Adrenal gland (tissue), 12 donors: Measurements from ENCODE around the gene ETNK2. TPM values are rescaled to one million over a fixed set of nuclear protein-coding genes. Genes with fewer than 3 reads are reported as not detected.

Experiments
- DNase-seq, 7 donors: peaks; one replicate each; pipeline ENCODE4 v3.0.0-alpha.2; 2019 to 2020
- H3K27ac ChIP-seq, 5 donors: fragments of 200-600 bp; sonication (generic) in 4 of 5; 1 replicate in 3 of 5; 2 replicates in 2 of 5; pipeline versions ENCODE4 v1.5.1 to v1.8.0; 2016 to 2020; ENCODE audit warnings: mild to moderate bottlenecking in 1 of 5
- H3K27me3 ChIP-seq: fragments of 200-600 bp; 2 replicates; pipeline ENCODE4 v1.8.0; 2021
- H3K36me3 ChIP-seq, 2 donors: fragments of 200-600 bp; replicated peaks in 1 of 2; 1 replicate in 1 of 2; 2 replicates in 1 of 2; pipeline versions ENCODE4 v1.5.1 to v1.8.0; 2018 to 2022
- H3K4me1 ChIP-seq, 2 donors: fragments of 200-600 bp; replicated peaks in 1 of 2; 1 replicate in 1 of 2; 2 replicates in 1 of 2; pipeline versions ENCODE4 v1.5.1 to v1.8.0; 2018 to 2021
- H3K4me3 ChIP-seq, 4 donors: fragments of 200-600 bp; sonication (generic) in 3 of 4; one replicate each; pipeline ENCODE4 v1.5.1; 2016 to 2018
- H3K9me3 ChIP-seq, 3 donors: fragments of 200-600 bp; sonication (generic) in 1 of 3; replicated peaks in 1 of 3; 1 replicate in 2 of 3; 2 replicates in 1 of 3; pipeline versions ENCODE4 v1.5.1 to v1.8.0; 2016 to 2021
- CTCF ChIP-seq, 6 experiments: fragments of 450-650 bp in 4 of 6; fragments of 200-600 bp in 2 of 6; sonication (generic) in 1 of 6; IDR thresholded peaks; 1 replicate in 5 of 6; 2 replicates in 1 of 6; pipeline versions ENCODE4 v1.5.1 to v1.8.0; 2016 to 2021; ENCODE audit warnings: antibody characterized with exemption in 6 of 6, mild to moderate bottlenecking in 2 of 6, moderate library complexity in 1 of 6
- POLR2A ChIP-seq, 2 donors: fragments of 450-650 bp; IDR thresholded peaks; one replicate each; pipeline ENCODE4 v1.6.1; 2017; ENCODE audit warnings: antibody characterized with exemption in 2 of 2, mild to moderate bottlenecking in 2 of 2, moderate library complexity in 1 of 2
- WGBS, 4 donors: extraction: QIAGEN DNeasy Blood & Tissue Kit in 2 of 4; methylation state at CpG; one replicate each; pipeline versions ENCODE4 v1.1.5 to v1.1.7; 2013 to 2017; 5-methylcytosine and 5-hydroxymethylcytosine counted together
- intact Hi-C, 2 donors: fragments of 100-400 bp; cut with DNase I; formaldehyde crosslinking; loops; one replicate each; pipeline versions ENCODE4 v1.14.1 to v1.15.0; 2022 to 2023
- polyA plus RNA-seq, 3 donors: library from polyadenylated mRNA; stranded (reverse); fragments of 200-250 nt in 2 of 3; fragments of 350-450 nt in 1 of 3; fragmentation: Illumina TruSeq in 1 of 3; extraction: RNeasy Lipid Tissue Mini Kit (QIAGEN cat#74804) in 1 of 3; gene quantifications; one replicate each; pipeline ENCODE4 v1.2.3, GENCODE V29; 2013 to 2014
- total RNA-seq, 9 donors: library from RNA; depleted of rRNA in 4 of 9; stranded (reverse); fragments of >200 nt in 4 of 9; fragments of 120-200 nt in 1 of 9; fragmentation: NEBNext Ultra II Directional in 1 of 9; extraction: Animal tissue kit (Norgen Biotek cat#: 25700) in 1 of 9; gene quantifications; one replicate each; pipeline versions ENCODE4 v1.1.0 to v1.2.4, GENCODE V29; 2013 to 2023
- donor health status: healthy with polysubstance abuse.
- donor health status: Bipolar disorder and iron deficiency.
- donor health status: DM: yes; HTN: yes; CAD: no.
- donor health status: DM: no; HTN: no; CAD: no.
- donor health status: DM: no; HTN: no; CAD: no.
- donor health status: DM: yes; HTN: yes; CAD: no.

ETNK2 gene
- total and polyA plus RNA-seq, 12 donors: 3.1 to 78.6 (median 9.3) TPM

- H3K27me3 ChIP-seq: no peaks in the 10 kb centered on the region
- peaks cover 26 to 71% of the 10 kb centered on the region in 2 donors for H3K4me1 ChIP-seq
- H3K4me3 ChIP-seq: no peak overlapping the region
- peak in 6 of 7 donors; percentile 50 to 83 (median 62) for DNase-seq
- intact Hi-C loops: no loop called here
- H3K9me3 ChIP-seq: no peaks in the 10 kb centered on the region
- H3K36me3 ChIP-seq: no peaks in the 10 kb centered on the region
- 53 to 77% (median 58%) methylated on average over 14 to 15 of the region's 15 CpGs for WGBS, 4 donors
- H3K27ac ChIP-seq: peak overlapping the region; percentile 20 to 91 (median 75)
- no peak for TF ChIP-seq CTCF (IDR thresholded peaks at IDR 0.05)
- TF ChIP-seq POLR2A (IDR thresholded peaks at IDR 0.05): no peak
Observed at GRCh38 chr1:204089044-204089751, 62.6 kb downstream of the ETNK2 start.

GRCh38 chr1:204088596-204088995 lies 63.2 kb downstream of the ETNK2 start:
- Histone ChIP-seq H3K9me3 (no peaks in the 10 kb centered on the region), H3K4me3 (no peak overlapping the region), H3K4me1 (peaks cover 26 to 71% of the 10 kb centered on the region in 2 donors), H3K36me3 (no peaks in the 10 kb centered on the region), H3K27me3 (no peaks in the 10 kb centered on the region), H3K27ac (peak overlapping the region; percentile 20 to 91 (median 75))
- WGBS, 4 donors: 60 to 78% (median 65%) methylated on average over 4 to 8 of the region's 8 CpGs
- TF ChIP-seq POLR2A (IDR thresholded peaks at IDR 0.05) (no peak), CTCF (IDR thresholded peaks at IDR 0.05) (no peak)
- no peak for DNase-seq
- intact Hi-C loops: no loop called here

- intact Hi-C loops: no loop called here
- no peaks in the 10 kb centered on the region for H3K27me3 ChIP-seq
- no peaks in the 10 kb centered on the region for H3K36me3 ChIP-seq
- TF ChIP-seq CTCF (IDR thresholded peaks at IDR 0.05): no peak
- no peaks in the 10 kb centered on the region for H3K9me3 ChIP-seq
- H3K4me3 ChIP-seq: no peak overlapping the region
- 37 to 51% (median 41%) methylated on average over 5 to 7 of the region's 7 CpGs for WGBS, 4 donors
- H3K27ac ChIP-seq: peak overlapping the region; percentile 20 to 91 (median 75)
- peaks cover 26 to 70% of the 10 kb centered on the region in 2 donors for H3K4me1 ChIP-seq
- peak in 6 of 7 donors; percentile 39 to 78 (median 44) for DNase-seq
Observed at GRCh38 chr1:204087893-204088528, 63.8 kb downstream of the ETNK2 start.

GRCh38 chr1:204087181-204087892 lies 64.5 kb downstream of the ETNK2 start:
- peaks cover 26 to 67% of the 10 kb centered on the region in 2 donors for H3K4me1 ChIP-seq
- H3K27me3 ChIP-seq: no peaks in the 10 kb centered on the region
- peak overlapping the region in 4 of 5 donors; percentile 64 to 91 (median 76) for H3K27ac ChIP-seq
- no peak for DNase-seq
- TF ChIP-seq CTCF (IDR thresholded peaks at IDR 0.05): no peak
- TF ChIP-seq POLR2A (IDR thresholded peaks at IDR 0.05): no peak
- intact Hi-C loops: no loop called here
- 74 to 91% (median 86%) methylated on average over 4 to 8 of the region's 8 CpGs for WGBS, 4 donors
- no peaks in the 10 kb centered on the region for H3K9me3 ChIP-seq
- no peaks in the 10 kb centered on the region for H3K36me3 ChIP-seq
- H3K4me3 ChIP-seq: no peak overlapping the region
